Esophagus squamous epithelium (tissue), 5 donors: ENCODE measurements around the gene MRM2. TPM values are rescaled to one million over a fixed set of nuclear protein-coding genes. Genes with fewer than 3 reads are reported as not detected.

ENCODE experiments used
- DNase-seq: peaks from one replicate; lab custom pipeline; 2025; lab: John Stamatoyannopoulos, UW
- H3K27ac ChIP-seq, 4 donors: fragments of 200-600 bp; sonication (generic); one replicate each; pipeline ENCODE4 v1.5.1; 2016 to 2019; ENCODE audit warnings: mild to moderate bottlenecking in 1 of 4
- H3K27me3 ChIP-seq, 4 donors: fragments of 200-600 bp; sonication (generic); 1 replicate in 3 of 4; 2 replicates in 1 of 4; pipeline versions ENCODE4 v1.5.1 to v1.6.0; 2017 to 2021; ENCODE audit warnings: antibody characterized with exemption in 1 of 4
- H3K36me3 ChIP-seq, 3 donors: fragments of 200-600 bp; sonication (generic); one replicate each; pipeline ENCODE4 v1.5.1; 2016 to 2019
- H3K4me1 ChIP-seq, 3 donors: fragments of 200-600 bp; sonication (generic); one replicate each; pipeline ENCODE4 v1.5.1; 2017 to 2019
- H3K4me3 ChIP-seq, 4 donors: fragments of 200-600 bp; sonication (generic); 1 replicate in 3 of 4; 2 replicates in 1 of 4; pipeline ENCODE4 v1.5.1; 2016 to 2019; ENCODE audit warnings: mild to moderate bottlenecking in 2 of 4, moderate library complexity in 1 of 4
- H3K9me3 ChIP-seq, 3 donors: fragments of 200-600 bp; sonication (generic); one replicate each; pipeline ENCODE4 v1.5.1; 2016 to 2019
- POLR2A ChIP-seq, 4 donors: fragments of 450-650 bp; IDR thresholded peaks; one replicate each; pipeline ENCODE4 v1.6.1; 2017; ENCODE audit warnings: antibody characterized with exemption in 4 of 4, mild to moderate bottlenecking in 4 of 4, moderate library complexity in 3 of 4
- WGBS, 2 donors: methylation state at CpG; one replicate each; pipeline ENCODE4 v1.1.5; 2018; 5-methylcytosine and 5-hydroxymethylcytosine counted together
- intact Hi-C: fragments of 100-400 bp; cut with DNase I; formaldehyde crosslinking; loops from one replicate; pipeline ENCODE4 v1.15.0; 2022
- total RNA-seq, 4 donors: library from RNA; depleted of rRNA; stranded (reverse); fragments of >200 nt; gene quantifications; one replicate each; pipeline ENCODE4 v1.1.0, GENCODE V29; 2016
- TF ChIP-seq, protein P1 (sequence below), 6 experiments: fragments of 450-650 bp in 4 of 6; fragments of 200-600 bp in 2 of 6; sonication (generic) in 2 of 6; IDR thresholded peaks; one replicate each; pipeline ENCODE4 v1.5.1; 2016 to 2019; ENCODE audit warnings: antibody characterized with exemption in 6 of 6, mild to moderate bottlenecking in 4 of 6, moderate library complexity in 4 of 6
- donor health status: DM: yes; HTN: yes; CAD: no.

The MRM2 gene
- total RNA-seq, 4 donors from 2014 or later = 16.8 to 31.5 (median 17.9) TPM

GRCh38 chr7:2220030-2220429, 22.0 kb downstream of the MRM2 start:
- intact Hi-C loops = no loop called here
- no peak for DNase-seq
- TF ChIP-seq, protein P1, sequence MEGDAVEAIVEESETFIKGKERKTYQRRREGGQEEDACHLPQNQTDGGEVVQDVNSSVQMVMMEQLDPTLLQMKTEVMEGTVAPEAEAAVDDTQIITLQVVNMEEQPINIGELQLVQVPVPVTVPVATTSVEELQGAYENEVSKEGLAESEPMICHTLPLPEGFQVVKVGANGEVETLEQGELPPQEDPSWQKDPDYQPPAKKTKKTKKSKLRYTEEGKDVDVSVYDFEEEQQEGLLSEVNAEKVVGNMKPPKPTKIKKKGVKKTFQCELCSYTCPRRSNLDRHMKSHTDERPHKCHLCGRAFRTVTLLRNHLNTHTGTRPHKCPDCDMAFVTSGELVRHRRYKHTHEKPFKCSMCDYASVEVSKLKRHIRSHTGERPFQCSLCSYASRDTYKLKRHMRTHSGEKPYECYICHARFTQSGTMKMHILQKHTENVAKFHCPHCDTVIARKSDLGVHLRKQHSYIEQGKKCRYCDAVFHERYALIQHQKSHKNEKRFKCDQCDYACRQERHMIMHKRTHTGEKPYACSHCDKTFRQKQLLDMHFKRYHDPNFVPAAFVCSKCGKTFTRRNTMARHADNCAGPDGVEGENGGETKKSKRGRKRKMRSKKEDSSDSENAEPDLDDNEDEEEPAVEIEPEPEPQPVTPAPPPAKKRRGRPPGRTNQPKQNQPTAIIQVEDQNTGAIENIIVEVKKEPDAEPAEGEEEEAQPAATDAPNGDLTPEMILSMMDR (IDR thresholded peaks at IDR 0.05) = no peak
- no peak for TF ChIP-seq POLR2A (IDR thresholded peaks at IDR 0.05)

GRCh38 chr7:2219606-2220005, 22.4 kb downstream of the MRM2 start:
- Histone ChIP-seq H3K4me3 (no peak overlapping the region), H3K36me3 (peaks cover 18 to 99% (median 29%) of the 10 kb centered on the region in 3 donors), H3K27me3 (no peaks in the 10 kb centered on the region), H3K4me1 (peaks cover 0 to 8% (median under 1%) of the 10 kb centered on the region in 3 donors), H3K27ac (no peak overlapping the region), H3K9me3 (no peaks in the 10 kb centered on the region)
- no peak for DNase-seq
- WGBS, 2 donors = 100% methylated on average over 3 to 5 of the region's 8 CpGs
- TF ChIP-seq POLR2A (IDR thresholded peaks at IDR 0.05) = no peak
- TF ChIP-seq, protein P1 (IDR thresholded peaks at IDR 0.05) = no peak
- intact Hi-C loops = loop anchor here (10.0 kb wide), 1 partner anchor 555 kb away; no protein-coding TSS in a partner anchor

More at GRCh38 chr7:2220030-2220429, 22.0 kb downstream of the MRM2 start:
- Histone ChIP-seq H3K27me3 (no peaks in the 10 kb centered on the region), H3K36me3 (peaks cover 18 to 99% (median 29%) of the 10 kb centered on the region in 3 donors), H3K4me3 (no peak overlapping the region), H3K27ac (no peak overlapping the region), H3K9me3 (no peaks in the 10 kb centered on the region), H3K4me1 (peaks cover 0 to 12% (median 5%) of the 10 kb centered on the region in 3 donors)
- WGBS, 2 donors = 94% methylated on average over 9 of the region's 19 CpGs; no CpG with 5 or more reads in 1 of the 2 donors

DNA sequence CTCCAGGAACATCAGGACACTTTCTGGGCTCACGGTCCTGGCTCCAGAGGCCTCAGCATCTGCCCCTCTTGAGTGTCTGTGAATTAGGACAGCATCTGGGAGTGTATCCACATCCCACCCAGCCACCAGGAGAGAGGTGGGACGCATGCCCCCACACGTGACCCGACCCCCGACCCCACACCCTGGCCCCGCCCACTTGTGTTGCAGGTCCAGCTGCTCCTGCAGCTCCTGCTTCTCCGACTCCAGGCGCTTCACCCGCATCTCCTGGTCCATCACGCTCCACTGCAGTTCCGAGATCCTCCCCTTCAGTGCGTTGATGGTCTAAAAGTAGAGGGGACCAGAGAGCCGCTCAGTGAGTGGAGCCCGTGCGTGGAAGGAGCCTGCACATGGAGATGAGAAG, 22.9 kb downstream of the MRM2 start:
- intact Hi-C loops = loop anchor here (10.0 kb wide), 1 partner anchor 554 kb away; no protein-coding TSS in a partner anchor
- DNase-seq = no peak

DNA sequence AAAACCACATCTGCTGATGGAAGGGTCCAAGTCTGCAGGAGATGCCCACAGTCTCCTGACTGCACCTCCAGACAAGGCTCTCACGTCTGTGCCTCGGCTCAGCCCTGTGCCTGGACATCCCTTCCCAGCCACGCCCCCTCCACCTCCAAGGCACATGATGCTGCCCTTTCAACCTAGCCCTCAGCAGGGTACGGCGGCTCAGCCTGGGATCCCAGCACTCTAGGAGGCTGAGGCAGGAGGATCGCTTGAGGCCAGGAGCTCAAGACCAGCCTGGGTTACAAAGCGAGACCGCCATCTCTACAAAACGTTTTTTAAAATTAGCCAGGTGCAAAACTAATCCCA, 23.6 kb downstream of the MRM2 start:
- Histone ChIP-seq H3K36me3 (peaks cover 23 to 99% (median 25%) of the 10 kb centered on the region in 3 donors), H3K27me3 (no peaks in the 10 kb centered on the region), H3K27ac (no peak overlapping the region), H3K4me1 (no peaks in the 10 kb centered on the region), H3K9me3 (no peaks in the 10 kb centered on the region), H3K4me3 (no peak overlapping the region)
- WGBS, 2 donors = 17 to 40% methylated on average over 1 of the region's 9 CpGs
- no peak for TF ChIP-seq POLR2A (IDR thresholded peaks at IDR 0.05)
- TF ChIP-seq, protein P1 (IDR thresholded peaks at IDR 0.05) = no peak
- DNase-seq = no peak
- intact Hi-C loops = loop anchor here (10.0 kb wide), 1 partner anchor 554 kb away; no protein-coding TSS in a partner anchor

More for the DNA sequence above, 22.9 kb downstream of the MRM2 start:
- Histone ChIP-seq H3K27me3 (no peaks in the 10 kb centered on the region), H3K4me1 (peaks cover 0 to 3% (median 0%) of the 10 kb centered on the region in 3 donors), H3K4me3 (no peak overlapping the region), H3K36me3 (peaks cover 23 to 99% (median 29%) of the 10 kb centered on the region in 3 donors), H3K9me3 (no peaks in the 10 kb centered on the region), H3K27ac (no peak overlapping the region)
- 74% methylated on average over 2 to 5 of the region's 15 CpGs for WGBS, 2 donors
- TF ChIP-seq, protein P1 (IDR thresholded peaks at IDR 0.05) = no peak
- TF ChIP-seq POLR2A (IDR thresholded peaks at IDR 0.05) = no peak

DNA sequence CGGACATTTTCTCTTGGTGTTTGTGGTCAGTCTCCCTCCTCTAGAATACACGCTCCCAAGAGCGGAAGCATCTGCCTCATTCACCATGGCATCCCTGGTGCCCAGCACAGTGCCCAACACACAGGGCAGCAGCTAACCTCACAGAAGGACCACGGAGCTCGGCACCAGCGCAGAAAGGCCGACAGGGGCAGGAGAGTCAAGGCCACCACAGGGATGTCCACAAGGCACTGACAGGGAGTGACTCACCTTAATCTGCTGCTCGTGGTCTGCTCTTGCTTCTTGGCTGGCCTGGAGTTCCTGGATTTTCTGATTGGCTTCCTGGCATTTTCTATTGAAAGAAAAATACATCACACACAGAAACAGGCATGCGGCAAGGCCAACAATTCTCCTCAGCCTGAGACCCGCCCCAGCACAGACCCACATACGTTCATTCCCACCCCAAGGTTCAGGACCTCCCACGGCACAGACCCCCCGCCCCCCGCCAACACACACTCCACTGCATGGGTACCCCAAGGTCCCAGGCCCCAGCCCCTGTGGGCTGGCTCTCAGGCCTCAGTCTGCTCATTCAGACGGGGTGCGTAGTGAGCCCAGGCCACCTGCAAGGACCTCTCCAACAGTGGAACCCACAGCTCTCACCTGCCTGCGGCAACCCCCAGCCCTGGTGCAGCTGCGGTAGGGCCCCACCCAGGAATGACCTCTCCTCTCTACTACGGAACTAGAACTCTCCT, 24.1 kb downstream of the MRM2 start:
- Histone ChIP-seq H3K27me3 (no peaks in the 10 kb centered on the region), H3K4me1 (no peaks in the 10 kb centered on the region), H3K9me3 (no peaks in the 10 kb centered on the region), H3K27ac (no peak overlapping the region), H3K36me3 (peaks cover 25 to 99% (median 28%) of the 10 kb centered on the region in 3 donors), H3K4me3 (no peak overlapping the region)
- TF ChIP-seq POLR2A (IDR thresholded peaks at IDR 0.05) = no peak
- TF ChIP-seq, protein P1 (IDR thresholded peaks at IDR 0.05) = no peak
- DNase-seq = no peak
- intact Hi-C loops = loop anchor here (10.0 kb wide), 1 partner anchor 553 kb away; no protein-coding TSS in a partner anchor
- WGBS, 2 donors = 85 to 93% methylated on average over 8 to 9 of the region's 19 CpGs
